IMR-90 (cell line): ENCODE measurements around the gene JRKL.

Experiments used
- CTCF ChIP-seq: conservative IDR thresholded peaks from 2 replicates; pipeline ENCODE4 v1.5.1; 2012; ENCODE audit warnings: mild to moderate bottlenecking, low read depth, low read length, improper control_type of control experiment
- POLR2A ChIP-seq: IDR thresholded peaks from 2 replicates; pipeline ENCODE4 v1.6.1; 2012; ENCODE audit warnings: mild to moderate bottlenecking, low read depth, low read length
- RAD21 ChIP-seq: IDR thresholded peaks from 2 replicates; pipeline ENCODE4 v1.6.1; 2012; ENCODE audit warnings: low read length, improper control_type of control experiment

- no peak for TF ChIP-seq RAD21
- TF ChIP-seq CTCF: no peak
- no peak for TF ChIP-seq POLR2A
Observed at GRCh38 chr11:96366024-96366423, 23.8 kb upstream of the JRKL start.
